HK-2 (cell line): ENCODE results near the gene KCNJ6.

Experiments used
- DNase-seq: peaks from one replicate; pipeline ENCODE4 v3.0.0-alpha.2; 2018; ENCODE audit not compliant: unreplicated experiment

KCNJ6 gene

GRCh38 chr21:37866027-37866426 is 50.2 kb downstream of the KCNJ6 start:
- DNase-seq = no peak

DNA sequence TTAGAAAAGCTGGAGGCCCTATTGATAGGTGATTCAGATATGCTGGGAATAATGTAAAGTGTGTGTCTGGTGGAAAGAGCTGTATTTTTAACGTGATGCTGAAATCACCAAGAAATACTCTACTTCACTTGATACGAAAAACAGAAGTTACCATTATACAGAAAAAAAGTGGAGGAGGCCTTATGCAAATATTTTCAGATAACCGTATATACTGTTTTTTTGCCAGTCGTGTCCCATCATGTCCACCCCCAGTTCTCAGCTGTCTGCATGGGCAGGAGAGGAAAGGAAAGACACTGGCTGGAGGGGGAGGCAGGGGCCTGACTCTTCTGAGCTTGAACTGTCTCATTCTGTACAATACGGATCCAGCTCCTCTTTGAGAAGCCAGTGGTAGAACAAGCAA is 51.1 kb downstream of the KCNJ6 start:
- no peak for DNase-seq

- DNase-seq = no peak
Measured at GRCh38 chr21:37863842-37864241, 52.4 kb downstream of the KCNJ6 start.

- DNase-seq = no peak
Measured at GRCh38 chr21:37862536-37862935, 53.7 kb downstream of the KCNJ6 start.

GRCh38 chr21:37861561-37861960 is 54.7 kb downstream of the KCNJ6 start:
- no peak for DNase-seq

- DNase-seq = no peak
Measured at GRCh38 chr21:37860416-37860815, 55.8 kb downstream of the KCNJ6 start.

DNA sequence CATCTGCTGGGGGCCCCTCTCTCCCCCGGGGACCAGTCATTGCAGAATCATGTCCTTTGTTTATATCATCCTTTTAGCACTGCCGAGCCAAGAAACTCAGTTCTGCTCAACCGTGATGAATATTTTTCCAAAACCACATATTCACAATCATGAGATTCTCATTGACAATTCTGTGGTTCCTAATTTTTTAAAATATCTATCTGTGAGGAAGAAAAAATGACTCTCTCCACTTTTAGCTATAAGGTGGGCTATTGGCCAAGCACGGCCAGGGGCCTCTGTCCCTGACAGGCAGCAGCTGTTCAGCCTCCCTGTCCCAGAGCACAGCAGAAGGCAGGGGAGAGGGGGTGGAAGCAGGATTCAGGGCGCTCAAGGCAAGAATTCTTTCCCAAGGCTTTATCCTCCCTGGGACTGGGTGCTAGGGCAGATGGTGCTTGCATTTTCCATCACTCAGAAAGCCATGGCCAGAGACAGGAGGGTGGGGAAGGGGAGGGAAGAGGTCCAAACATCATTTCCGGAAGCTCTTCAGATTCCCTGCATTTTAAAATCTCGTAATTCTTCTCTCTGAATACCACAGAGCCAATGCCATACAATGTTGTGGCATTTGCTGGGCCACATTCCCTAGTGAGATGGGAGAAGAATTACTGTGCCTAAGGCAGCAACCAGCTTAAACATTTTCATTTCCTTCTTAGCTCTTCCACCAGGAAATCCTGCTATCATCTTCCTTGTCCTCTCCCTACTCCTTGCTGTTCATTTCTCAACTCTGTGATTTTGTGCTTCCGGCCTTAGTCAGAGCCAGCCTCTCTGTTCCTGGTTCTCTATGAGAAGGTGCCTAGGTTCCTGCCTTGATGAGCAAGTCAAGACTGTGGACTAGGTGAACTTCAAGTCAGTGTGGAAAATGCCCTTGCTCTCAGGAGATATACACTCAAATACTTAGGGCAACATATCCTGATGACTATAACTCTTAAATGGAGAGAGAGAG is 60.3 kb downstream of the KCNJ6 start:
- DNase-seq = no peak

- no peak for DNase-seq
Measured at GRCh38 chr21:37855271-37855646, 61.0 kb downstream of the KCNJ6 start.

- DNase-seq = peak; percentile 31
Measured at GRCh38 chr21:37849506-37850102, 66.7 kb downstream of the KCNJ6 start.

DNA sequence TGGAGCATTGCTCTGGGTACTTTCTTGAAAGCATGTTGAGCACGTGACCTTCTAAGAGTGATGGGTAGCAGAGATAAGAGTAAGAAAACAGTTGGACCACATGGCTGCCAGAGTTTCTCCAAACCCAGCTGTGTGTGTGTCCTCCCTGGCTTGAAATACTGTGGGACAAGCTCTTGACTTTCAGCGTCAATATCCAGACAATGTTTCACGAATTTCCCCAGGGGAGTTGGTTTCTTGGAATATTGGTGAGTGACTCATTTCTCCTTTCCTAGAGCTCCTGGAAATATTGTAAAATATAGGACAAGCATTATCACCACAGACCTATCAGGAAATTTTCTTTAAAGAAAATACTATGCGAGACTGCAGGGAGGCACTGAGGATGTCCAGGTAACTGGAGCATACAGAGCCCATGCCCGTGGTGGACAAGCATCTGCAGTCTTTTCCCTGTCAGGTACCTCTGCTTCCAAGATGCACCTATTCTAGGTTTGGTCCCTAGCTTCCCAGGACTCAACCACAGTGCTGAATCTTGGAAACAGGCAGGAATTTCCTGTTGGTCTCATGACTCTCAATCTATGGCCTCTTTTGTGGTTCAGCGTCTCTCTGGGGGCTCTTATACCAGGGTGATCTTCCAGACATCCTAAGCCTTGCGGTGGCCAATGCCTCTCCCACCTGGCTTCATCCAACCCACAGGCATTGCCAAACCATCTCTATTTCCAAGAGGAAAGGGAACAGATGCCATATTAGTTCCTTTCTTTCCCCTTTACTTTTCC is 67.4 kb downstream of the KCNJ6 start:
- DNase-seq = no peak

DNA sequence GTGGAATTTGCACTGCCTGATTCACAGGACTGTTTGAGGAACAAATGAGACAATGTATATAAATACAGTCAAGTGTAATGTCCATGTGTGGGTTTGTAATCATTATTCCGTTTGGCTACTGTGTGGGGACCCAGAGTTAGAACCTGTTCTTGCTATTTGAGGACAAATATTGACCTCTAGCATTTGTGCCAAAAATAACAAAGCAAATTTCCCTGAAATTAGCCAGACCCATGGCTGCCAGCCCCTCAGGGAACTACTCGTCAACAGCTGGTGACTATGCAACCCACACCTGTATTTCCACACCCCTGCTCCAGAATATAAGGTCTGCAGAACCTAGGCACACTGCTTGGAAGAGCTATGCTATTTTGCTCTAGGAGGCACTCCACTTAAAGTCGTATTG is 70.7 kb downstream of the KCNJ6 start:
- DNase-seq = no peak

DNA sequence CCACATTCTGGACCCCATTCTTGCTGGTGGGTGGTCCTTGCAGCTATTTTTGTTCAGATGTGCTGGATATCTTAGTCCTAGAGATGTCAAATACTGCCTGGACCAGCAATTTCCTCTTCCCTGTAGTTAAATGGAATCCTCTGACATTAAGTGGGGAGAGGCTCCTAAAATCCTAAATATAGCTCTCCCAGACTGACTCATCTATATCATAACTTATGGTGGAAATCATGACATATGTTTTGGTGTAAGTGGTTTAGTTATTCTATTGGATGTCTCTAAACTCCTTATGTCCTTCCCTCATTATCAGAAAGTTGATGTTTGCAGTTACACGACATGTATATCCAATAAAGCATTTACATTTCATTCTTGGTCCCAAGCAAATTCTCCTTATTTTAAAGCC is 73.1 kb downstream of the KCNJ6 start:
- no peak for DNase-seq

DNA sequence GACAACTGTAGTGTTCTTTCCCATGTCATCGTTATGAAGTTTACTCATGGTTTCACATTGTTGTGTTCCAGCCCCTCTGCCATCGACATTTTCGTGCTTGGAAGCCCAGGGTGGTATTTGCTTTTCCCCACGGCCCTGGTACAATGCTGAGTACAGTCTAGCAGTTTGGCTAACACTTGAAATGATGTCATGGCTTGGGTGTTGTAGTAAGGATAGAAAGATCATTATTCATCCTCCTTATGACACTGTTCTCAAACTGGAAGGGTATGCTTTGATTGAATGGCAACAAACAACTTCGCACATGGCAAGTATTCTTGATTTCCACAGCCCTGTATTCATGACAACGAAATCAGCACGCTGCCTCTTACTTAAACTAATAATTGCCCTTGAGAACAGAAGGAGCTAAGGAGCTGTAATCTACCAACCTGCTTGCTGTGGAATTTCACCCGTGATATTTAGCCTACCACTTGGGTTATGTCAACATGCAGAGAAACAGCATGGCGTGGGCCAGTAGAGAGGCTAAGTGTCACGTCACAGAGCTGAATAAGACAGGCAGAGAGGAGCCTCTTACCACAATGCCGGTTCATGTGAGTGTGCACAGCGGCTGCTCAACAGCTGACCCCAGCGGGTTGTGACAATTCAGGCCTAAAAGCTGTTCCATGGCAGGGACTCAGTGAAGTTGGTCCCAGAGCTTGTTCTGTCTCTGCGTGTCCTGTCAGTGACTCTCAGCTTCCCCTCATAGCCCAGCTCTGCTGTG is 73.9 kb downstream of the KCNJ6 start:
- no peak for DNase-seq

DNA sequence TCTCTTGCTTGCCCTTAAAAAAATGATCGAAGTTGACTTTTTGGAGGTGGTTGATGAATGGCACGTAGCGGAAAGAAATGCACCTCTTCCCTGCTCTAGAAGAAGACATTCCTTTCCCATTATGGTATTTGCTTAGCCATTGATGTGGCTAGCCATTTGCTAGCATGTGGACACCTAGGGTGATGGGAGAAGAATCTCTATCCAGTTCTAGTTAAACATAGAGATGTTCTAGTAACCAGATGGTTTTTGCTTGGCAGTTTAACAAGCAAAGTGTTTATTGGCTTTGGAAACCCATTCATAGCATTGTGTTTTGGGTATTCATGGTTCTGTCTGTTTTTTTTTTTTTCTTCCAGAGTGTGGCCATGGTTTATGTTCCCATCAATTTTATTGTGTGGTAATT is 78.9 kb downstream of the KCNJ6 start:
- DNase-seq = no peak

GRCh38 chr21:37835481-37835880 is 80.8 kb downstream of the KCNJ6 start:
- no peak for DNase-seq

GRCh38 chr21:37833301-37833700 is 83.0 kb downstream of the KCNJ6 start:
- DNase-seq = no peak

DNA sequence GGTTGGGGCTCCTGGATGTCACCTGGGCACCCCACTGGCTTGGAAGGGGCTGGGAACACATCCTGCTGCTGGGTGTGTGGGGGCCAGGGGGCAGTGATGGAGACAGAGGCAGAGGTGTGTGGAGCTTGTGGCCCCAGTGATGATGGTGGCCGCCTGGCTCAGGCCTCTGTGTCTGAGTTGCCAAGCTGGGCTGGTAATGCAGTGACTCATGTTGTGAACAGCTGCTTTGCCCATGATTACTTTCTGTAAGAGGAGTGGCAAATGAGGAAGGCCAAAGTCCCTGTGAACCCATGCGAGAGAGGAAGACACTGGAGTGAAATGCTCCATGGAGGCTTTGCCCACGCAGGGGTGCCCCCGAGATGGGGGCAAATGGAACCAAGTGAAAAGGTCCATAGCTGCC is 86.8 kb downstream of the KCNJ6 start:
- DNase-seq = peak; percentile 35

- no peak for DNase-seq
Measured at GRCh38 chr21:37828991-37829390, 87.3 kb downstream of the KCNJ6 start.

DNA sequence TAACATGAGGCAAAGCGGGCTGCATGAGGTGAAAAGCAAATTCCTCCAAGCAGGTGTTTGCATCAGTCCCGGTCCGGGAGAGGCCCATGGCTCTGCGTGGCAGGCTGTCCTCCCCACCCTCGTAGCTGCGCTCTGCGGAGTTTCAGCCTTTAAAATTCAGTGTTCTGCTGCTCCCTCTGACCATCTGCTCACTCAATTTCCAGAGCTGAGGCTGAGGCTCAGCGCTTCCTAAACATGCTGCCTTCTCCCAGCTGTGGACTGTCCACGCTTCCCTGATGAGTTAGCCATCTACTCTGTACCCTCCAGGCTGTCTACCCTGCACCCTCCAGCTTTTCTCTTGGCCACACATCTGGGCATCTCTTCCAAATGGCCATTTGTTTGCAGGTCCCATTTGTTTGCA is 87.7 kb downstream of the KCNJ6 start:
- no peak for DNase-seq

DNA sequence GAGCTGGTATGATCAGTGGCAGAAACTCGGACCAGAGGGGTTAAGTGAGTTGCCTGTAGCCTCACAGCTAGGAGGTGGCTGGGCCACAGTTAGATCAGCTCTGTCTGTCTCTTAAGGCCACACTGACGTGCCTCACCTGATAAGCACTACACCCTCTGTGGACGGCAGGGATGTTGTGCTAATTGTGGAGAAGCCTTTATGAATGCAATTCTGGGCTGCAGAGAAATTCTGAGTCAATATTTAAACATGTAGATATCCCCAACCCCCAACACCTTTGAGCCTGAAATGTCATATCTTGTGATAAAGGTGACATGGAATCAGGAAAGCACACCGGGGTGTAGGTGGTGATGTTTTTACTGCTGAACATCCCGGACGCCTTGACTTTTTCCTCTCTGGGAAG is 88.3 kb downstream of the KCNJ6 start:
- DNase-seq = no peak

- no peak for DNase-seq
Measured at GRCh38 chr21:37821786-37822450, 94.3 kb downstream of the KCNJ6 start.
